ENCODE data around the gene TWIST2. TPM values are rescaled to one million over a fixed set of nuclear protein-coding genes. Genes with fewer than 3 reads are reported as not detected.

TWIST2 gene
- total and polyA plus RNA-seq, 2 donors, result 1.2 to 1.9 TPM

- Histone ChIP-seq H3K4me3 (ENCODE audit: low read length in 2 of 2) (no peak overlapping the region), H3K4me1 (ENCODE audit: control insufficient read depth in 2 of 2, insufficient read depth in 2 of 2, low read length in 2 of 2) (no peaks in the 10 kb centered on the region), H3K36me3 (ENCODE audit: control insufficient read depth in 2 of 2, insufficient read depth in 2 of 2, low read length in 1 of 2) (no peaks in the 10 kb centered on the region), H3K9me3 (ENCODE audit: control insufficient read depth in 2 of 2, insufficient read depth in 1 of 2, low read length in 1 of 2) (no peaks in the 10 kb centered on the region), H3K27ac (ENCODE audit: low read depth in 1 of 2, low read length in 1 of 2) (no peak overlapping the region), H3K27me3 (ENCODE audit: control insufficient read depth in 2 of 2, insufficient read depth in 1 of 2, low read length in 1 of 2) (peaks cover 0 to 5% of the 10 kb centered on the region in 2 donors)
- 93% methylated on average over 3 of the region's 3 CpGs for WGBS
- no peak for DNase-seq (ENCODE audit: low read depth in 6 of 9, low spot score in 9 of 9)
These were observed 72.2 kb downstream of the TWIST2 start for GRCh38 chr2:238920053-238920452.

- WGBS, result 94% methylated on average over 4 of the region's 4 CpGs
- Histone ChIP-seq H3K27me3 (ENCODE audit: control insufficient read depth in 2 of 2, insufficient read depth in 1 of 2, low read length in 1 of 2) (peaks cover 0 to 1% of the 10 kb centered on the region in 2 donors), H3K36me3 (ENCODE audit: control insufficient read depth in 2 of 2, insufficient read depth in 2 of 2, low read length in 1 of 2) (no peaks in the 10 kb centered on the region), H3K9me3 (ENCODE audit: control insufficient read depth in 2 of 2, insufficient read depth in 1 of 2, low read length in 1 of 2) (no peaks in the 10 kb centered on the region), H3K4me3 (ENCODE audit: low read length in 2 of 2) (no peak overlapping the region), H3K4me1 (ENCODE audit: control insufficient read depth in 2 of 2, insufficient read depth in 2 of 2, low read length in 2 of 2) (no peaks in the 10 kb centered on the region), H3K27ac (ENCODE audit: low read depth in 1 of 2, low read length in 1 of 2) (no peak overlapping the region)
- DNase-seq (ENCODE audit: low read depth in 6 of 9, low spot score in 9 of 9), result no peak
These were observed 72.7 kb downstream of the TWIST2 start for GRCh38 chr2:238920601-238921001.

- Histone ChIP-seq H3K4me3 (ENCODE audit: low read length in 2 of 2) (no peak overlapping the region), H3K27me3 (ENCODE audit: control insufficient read depth in 2 of 2, insufficient read depth in 1 of 2, low read length in 1 of 2) (no peaks in the 10 kb centered on the region), H3K9me3 (ENCODE audit: control insufficient read depth in 2 of 2, insufficient read depth in 1 of 2, low read length in 1 of 2) (no peaks in the 10 kb centered on the region), H3K4me1 (ENCODE audit: control insufficient read depth in 2 of 2, insufficient read depth in 2 of 2, low read length in 2 of 2) (no peaks in the 10 kb centered on the region), H3K36me3 (ENCODE audit: control insufficient read depth in 2 of 2, insufficient read depth in 2 of 2, low read length in 1 of 2) (no peaks in the 10 kb centered on the region), H3K27ac (ENCODE audit: low read depth in 1 of 2, low read length in 1 of 2) (no peak overlapping the region)
- no peak for DNase-seq (ENCODE audit: low read depth in 6 of 9, low spot score in 9 of 9)
- WGBS, result 93% methylated on average over 8 of the region's 8 CpGs
These were observed 73.4 kb downstream of the TWIST2 start for GRCh38 chr2:238921259-238921658.

- 84% methylated on average over 15 of the region's 15 CpGs for WGBS
- no peak for DNase-seq (ENCODE audit: low read depth in 6 of 9, low spot score in 9 of 9)
- H3K4me3 ChIP-seq (ENCODE audit: low read length in 2 of 2), result no peak overlapping the region
- no peaks in the 10 kb centered on the region for H3K27me3 ChIP-seq (ENCODE audit: control insufficient read depth in 2 of 2, insufficient read depth in 1 of 2, low read length in 1 of 2)
- no peaks in the 10 kb centered on the region for H3K9me3 ChIP-seq (ENCODE audit: control insufficient read depth in 2 of 2, insufficient read depth in 1 of 2, low read length in 1 of 2)
- no peaks in the 10 kb centered on the region for H3K4me1 ChIP-seq (ENCODE audit: control insufficient read depth in 2 of 2, insufficient read depth in 2 of 2, low read length in 2 of 2)
- no peak overlapping the region for H3K27ac ChIP-seq (ENCODE audit: low read depth in 1 of 2, low read length in 1 of 2)
- H3K36me3 ChIP-seq (ENCODE audit: control insufficient read depth in 2 of 2, insufficient read depth in 2 of 2, low read length in 1 of 2), result no peaks in the 10 kb centered on the region
These were observed 73.9 kb downstream of the TWIST2 start for GRCh38 chr2:238921681-238922319.

GRCh38 chr2:238922435-238922834 lies 74.5 kb downstream of the TWIST2 start:
- WGBS, result 77% methylated on average over 9 of the region's 9 CpGs
- H3K9me3 ChIP-seq (ENCODE audit: control insufficient read depth in 2 of 2, insufficient read depth in 1 of 2, low read length in 1 of 2), result no peaks in the 10 kb centered on the region
- H3K4me3 ChIP-seq (ENCODE audit: low read length in 2 of 2), result no peak overlapping the region
- H3K36me3 ChIP-seq (ENCODE audit: control insufficient read depth in 2 of 2, insufficient read depth in 2 of 2, low read length in 1 of 2), result no peaks in the 10 kb centered on the region
- no peaks in the 10 kb centered on the region for H3K27me3 ChIP-seq (ENCODE audit: control insufficient read depth in 2 of 2, insufficient read depth in 1 of 2, low read length in 1 of 2)
- H3K4me1 ChIP-seq (ENCODE audit: control insufficient read depth in 2 of 2, insufficient read depth in 2 of 2, low read length in 2 of 2), result no peaks in the 10 kb centered on the region
- no peak for DNase-seq (ENCODE audit: low read depth in 6 of 9, low spot score in 9 of 9)
- no peak overlapping the region for H3K27ac ChIP-seq (ENCODE audit: low read depth in 1 of 2, low read length in 1 of 2)

GRCh38 chr2:238924032-238924431 lies 76.1 kb downstream of the TWIST2 start:
- H3K4me3 ChIP-seq (ENCODE audit: low read length in 2 of 2), result no peak overlapping the region
- H3K9me3 ChIP-seq (ENCODE audit: control insufficient read depth in 2 of 2, insufficient read depth in 1 of 2, low read length in 1 of 2), result no peaks in the 10 kb centered on the region
- no peak for DNase-seq (ENCODE audit: low read depth in 6 of 9, low spot score in 9 of 9)
- 89% methylated on average over 14 of the region's 14 CpGs for WGBS
- H3K27me3 ChIP-seq (ENCODE audit: control insufficient read depth in 2 of 2, insufficient read depth in 1 of 2, low read length in 1 of 2), result no peaks in the 10 kb centered on the region
- no peaks in the 10 kb centered on the region for H3K36me3 ChIP-seq (ENCODE audit: control insufficient read depth in 2 of 2, insufficient read depth in 2 of 2, low read length in 1 of 2)
- H3K4me1 ChIP-seq (ENCODE audit: control insufficient read depth in 2 of 2, insufficient read depth in 2 of 2, low read length in 2 of 2), result no peaks in the 10 kb centered on the region
- no peak overlapping the region for H3K27ac ChIP-seq (ENCODE audit: low read depth in 1 of 2, low read length in 1 of 2)

GRCh38 chr2:238924796-238925195 lies 76.9 kb downstream of the TWIST2 start:
- no peaks in the 10 kb centered on the region for H3K36me3 ChIP-seq (ENCODE audit: control insufficient read depth in 2 of 2, insufficient read depth in 2 of 2, low read length in 1 of 2)
- no peak for DNase-seq (ENCODE audit: low read depth in 6 of 9, low spot score in 9 of 9)
- H3K9me3 ChIP-seq (ENCODE audit: control insufficient read depth in 2 of 2, insufficient read depth in 1 of 2, low read length in 1 of 2), result no peaks in the 10 kb centered on the region
- no peaks in the 10 kb centered on the region for H3K4me1 ChIP-seq (ENCODE audit: control insufficient read depth in 2 of 2, insufficient read depth in 2 of 2, low read length in 2 of 2)
- H3K27me3 ChIP-seq (ENCODE audit: control insufficient read depth in 2 of 2, insufficient read depth in 1 of 2, low read length in 1 of 2), result no peaks in the 10 kb centered on the region
- WGBS, result 86% methylated on average over 13 of the region's 13 CpGs
- no peak overlapping the region for H3K4me3 ChIP-seq (ENCODE audit: low read length in 2 of 2)
- no peak overlapping the region for H3K27ac ChIP-seq (ENCODE audit: low read depth in 1 of 2, low read length in 1 of 2)

GRCh38 chr2:238925281-238925680 lies 77.4 kb downstream of the TWIST2 start:
- Histone ChIP-seq H3K27me3 (ENCODE audit: control insufficient read depth in 2 of 2, insufficient read depth in 1 of 2, low read length in 1 of 2) (no peaks in the 10 kb centered on the region), H3K4me1 (ENCODE audit: control insufficient read depth in 2 of 2, insufficient read depth in 2 of 2, low read length in 2 of 2) (no peaks in the 10 kb centered on the region), H3K4me3 (ENCODE audit: low read length in 2 of 2) (no peak overlapping the region), H3K36me3 (ENCODE audit: control insufficient read depth in 2 of 2, insufficient read depth in 2 of 2, low read length in 1 of 2) (no peaks in the 10 kb centered on the region), H3K9me3 (ENCODE audit: control insufficient read depth in 2 of 2, insufficient read depth in 1 of 2, low read length in 1 of 2) (no peaks in the 10 kb centered on the region), H3K27ac (ENCODE audit: low read depth in 1 of 2, low read length in 1 of 2) (no peak overlapping the region)
- DNase-seq (ENCODE audit: low read depth in 6 of 9, low spot score in 9 of 9), result no peak
- WGBS, result 91% methylated on average over 13 of the region's 13 CpGs

GRCh38 chr2:238925816-238926521 lies 78.1 kb downstream of the TWIST2 start:
- H3K4me3 ChIP-seq (ENCODE audit: low read length in 2 of 2), result no peak overlapping the region
- 88% methylated on average over 20 of the region's 20 CpGs for WGBS
- no peaks in the 10 kb centered on the region for H3K4me1 ChIP-seq (ENCODE audit: control insufficient read depth in 2 of 2, insufficient read depth in 2 of 2, low read length in 2 of 2)
- no peak for DNase-seq (ENCODE audit: low read depth in 6 of 9, low spot score in 9 of 9)
- H3K9me3 ChIP-seq (ENCODE audit: control insufficient read depth in 2 of 2, insufficient read depth in 1 of 2, low read length in 1 of 2), result no peaks in the 10 kb centered on the region
- no peak overlapping the region for H3K27ac ChIP-seq (ENCODE audit: low read depth in 1 of 2, low read length in 1 of 2)
- no peaks in the 10 kb centered on the region for H3K36me3 ChIP-seq (ENCODE audit: control insufficient read depth in 2 of 2, insufficient read depth in 2 of 2, low read length in 1 of 2)
- H3K27me3 ChIP-seq (ENCODE audit: control insufficient read depth in 2 of 2, insufficient read depth in 1 of 2, low read length in 1 of 2), result no peaks in the 10 kb centered on the region
